HepG2 (cell line): Measurements from ENCODE around the gene HNRNPF. TPM values are rescaled to one million over a fixed set of nuclear protein-coding genes. Genes with fewer than 3 reads are reported as not detected.

Source experiments
- HOMEZ ChIP-seq: IDR thresholded peaks from 2 replicates; pipeline ENCODE4 v1.6.1; 2016; ENCODE audit warnings: low read depth
- KLF16 ChIP-seq, 2 experiments: sonication (generic) in 1 of 2; formaldehyde crosslinking in 1 of 2; IDR thresholded peaks; 2 replicates each; pipeline versions ENCODE4 v1.6.1 to v1.8.0; 2016 to 2023; ENCODE audit warnings: missing genetic modification reagents in 2 of 2, missing compliant biosample characterization in 1 of 2
- MED1 ChIP-seq: sonication (generic); formaldehyde crosslinking; IDR thresholded peaks from 2 replicates; pipeline ENCODE4 v1.4.0; 2020; ENCODE audit warnings: missing genetic modification reagents
- RBFOX2 ChIP-seq: fragments of 200-400 bp; formaldehyde crosslinking; IDR thresholded peaks from 2 replicates; pipeline ENCODE4 v1.6.1; 2017; ENCODE audit warnings: low read depth, mild to moderate bottlenecking, low read length
- RCOR2 ChIP-seq: IDR thresholded peaks from 2 replicates; pipeline ENCODE4 v1.6.1; 2016; ENCODE audit warnings: missing biosample characterization, missing genetic modification reagents
- TBP ChIP-seq: sonication (generic); formaldehyde crosslinking; IDR thresholded peaks from 2 replicates; pipeline ENCODE4 v1.5.0; 2020; ENCODE audit warnings: missing genetic modification reagents
- UBTF ChIP-seq: sonication (generic); formaldehyde crosslinking; IDR thresholded peaks from 2 replicates; pipeline ENCODE4 v1.4.0; 2020; ENCODE audit warnings: mild to moderate bottlenecking, missing genetic modification reagents
- ZNF12 ChIP-seq: sonication (generic); formaldehyde crosslinking; IDR thresholded peaks from 2 replicates; pipeline ENCODE4 v1.5.0; 2020; ENCODE audit warnings: missing genetic modification reagents
- ZNF343 ChIP-seq: sonication (generic); formaldehyde crosslinking; IDR thresholded peaks from 2 replicates; pipeline ENCODE4 v1.4.0; 2020; ENCODE audit warnings: mild to moderate bottlenecking, missing genetic modification reagents
- ZNF670 ChIP-seq: sonication (generic); formaldehyde crosslinking; IDR thresholded peaks from 2 replicates; pipeline ENCODE4 v1.8.0; 2022; ENCODE audit warnings: mild to moderate bottlenecking, missing genetic modification reagents, borderline replicate concordance
- polyA plus RNA-seq, 8 experiments: library from polyadenylated mRNA; depleted of rRNA in 3 of 8; stranded (reverse) in 7 of 8; unstranded in 1 of 8; fragments of >200 nt; fragmentation: Illumina TruSeq in 4 of 8; extraction: Trizol in 4 of 8; gene quantifications; 2 replicates each; pipeline versions ENCODE4 v1.2.1 to v1.2.3, GENCODE V29; 2011 to 2016; ENCODE audit warnings: low read depth in 4 of 8, missing spikeins in 1 of 8, mixed read lengths in 1 of 8; ENCODE audit not compliant: insufficient read depth in 1 of 8
- total RNA-seq, 5 experiments: library from RNA; depleted of rRNA; stranded (reverse); fragments of >200 nt; fragmentation: Illumina TruSeq; extraction: Trizol; gene quantifications; 2 replicates each; pipeline ENCODE4 v1.2.3, GENCODE V29; 2016; ENCODE audit warnings: low read depth in 1 of 5
- TF ChIP-seq, protein P1 (sequence below): sonication (generic); formaldehyde crosslinking; IDR thresholded peaks from 2 replicates; pipeline ENCODE4 v1.5.0; 2020; ENCODE audit warnings: missing genetic modification reagents, mild to moderate bottlenecking, borderline replicate concordance
- TF ChIP-seq, protein P2 (sequence below): sonication (generic); formaldehyde crosslinking; IDR thresholded peaks from 2 replicates; pipeline ENCODE4 v1.4.0; 2020; ENCODE audit warnings: missing genetic modification reagents
- TF ChIP-seq, protein P3 (sequence below), 2 experiments: sonication (generic) in 1 of 2; formaldehyde crosslinking in 1 of 2; IDR thresholded peaks; 2 replicates each; pipeline versions ENCODE4 v1.4.0 to v1.6.1; 2016 to 2020; ENCODE audit warnings: borderline replicate concordance in 1 of 2, low read depth in 1 of 2, mild to moderate bottlenecking in 1 of 2, missing genetic modification reagents in 1 of 2
- TF ChIP-seq, protein P4 (sequence below): IDR thresholded peaks from 2 replicates; pipeline ENCODE4 v1.6.1; 2018; ENCODE audit warnings: missing genetic modification reagents

HNRNPF gene
- total and polyA plus RNA-seq, 2 of the 13 experiments (the other 11 are each of a cell fraction or from before 2014, with no cell fraction given), result 166 to 308 TPM

- TF ChIP-seq, protein P1, sequence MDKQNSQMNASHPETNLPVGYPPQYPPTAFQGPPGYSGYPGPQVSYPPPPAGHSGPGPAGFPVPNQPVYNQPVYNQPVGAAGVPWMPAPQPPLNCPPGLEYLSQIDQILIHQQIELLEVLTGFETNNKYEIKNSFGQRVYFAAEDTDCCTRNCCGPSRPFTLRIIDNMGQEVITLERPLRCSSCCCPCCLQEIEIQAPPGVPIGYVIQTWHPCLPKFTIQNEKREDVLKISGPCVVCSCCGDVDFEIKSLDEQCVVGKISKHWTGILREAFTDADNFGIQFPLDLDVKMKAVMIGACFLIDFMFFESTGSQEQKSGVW (CRISPR knock-in tag), result no peak
- TF ChIP-seq, protein P2, sequence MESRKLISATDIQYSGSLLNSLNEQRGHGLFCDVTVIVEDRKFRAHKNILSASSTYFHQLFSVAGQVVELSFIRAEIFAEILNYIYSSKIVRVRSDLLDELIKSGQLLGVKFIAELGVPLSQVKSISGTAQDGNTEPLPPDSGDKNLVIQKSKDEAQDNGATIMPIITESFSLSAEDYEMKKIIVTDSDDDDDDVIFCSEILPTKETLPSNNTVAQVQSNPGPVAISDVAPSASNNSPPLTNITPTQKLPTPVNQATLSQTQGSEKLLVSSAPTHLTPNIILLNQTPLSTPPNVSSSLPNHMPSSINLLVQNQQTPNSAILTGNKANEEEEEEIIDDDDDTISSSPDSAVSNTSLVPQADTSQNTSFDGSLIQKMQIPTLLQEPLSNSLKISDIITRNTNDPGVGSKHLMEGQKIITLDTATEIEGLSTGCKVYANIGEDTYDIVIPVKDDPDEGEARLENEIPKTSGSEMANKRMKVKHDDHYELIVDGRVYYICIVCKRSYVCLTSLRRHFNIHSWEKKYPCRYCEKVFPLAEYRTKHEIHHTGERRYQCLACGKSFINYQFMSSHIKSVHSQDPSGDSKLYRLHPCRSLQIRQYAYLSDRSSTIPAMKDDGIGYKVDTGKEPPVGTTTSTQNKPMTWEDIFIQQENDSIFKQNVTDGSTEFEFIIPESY (CRISPR knock-in tag), result 0 out of 2 replicates have a peak, but pooled peaks have one; percentile 19
- peak; percentile 44; the same call in 1 of the 2 replicates for TF ChIP-seq ZNF12 (CRISPR knock-in tag)
- TF ChIP-seq ZNF670 (CRISPR knock-in tag), result no peak
- TF ChIP-seq RBFOX2, result no peak
- TF ChIP-seq HOMEZ, result peak; percentile 56; the same call in 1 of the 2 replicates
- no peak for TF ChIP-seq ZNF343
- no peak for TF ChIP-seq TBP (CRISPR knock-in tag)
- 0 out of 4 replicates have a peak, but pooled peaks of 1 of the 2 experiments have one; percentile 24 for TF ChIP-seq KLF16 (CRISPR knock-in tag; IDR thresholded peaks at IDR 0.05)
- TF ChIP-seq, protein P3, sequence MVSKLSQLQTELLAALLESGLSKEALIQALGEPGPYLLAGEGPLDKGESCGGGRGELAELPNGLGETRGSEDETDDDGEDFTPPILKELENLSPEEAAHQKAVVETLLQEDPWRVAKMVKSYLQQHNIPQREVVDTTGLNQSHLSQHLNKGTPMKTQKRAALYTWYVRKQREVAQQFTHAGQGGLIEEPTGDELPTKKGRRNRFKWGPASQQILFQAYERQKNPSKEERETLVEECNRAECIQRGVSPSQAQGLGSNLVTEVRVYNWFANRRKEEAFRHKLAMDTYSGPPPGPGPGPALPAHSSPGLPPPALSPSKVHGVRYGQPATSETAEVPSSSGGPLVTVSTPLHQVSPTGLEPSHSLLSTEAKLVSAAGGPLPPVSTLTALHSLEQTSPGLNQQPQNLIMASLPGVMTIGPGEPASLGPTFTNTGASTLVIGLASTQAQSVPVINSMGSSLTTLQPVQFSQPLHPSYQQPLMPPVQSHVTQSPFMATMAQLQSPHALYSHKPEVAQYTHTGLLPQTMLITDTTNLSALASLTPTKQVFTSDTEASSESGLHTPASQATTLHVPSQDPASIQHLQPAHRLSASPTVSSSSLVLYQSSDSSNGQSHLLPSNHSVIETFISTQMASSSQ (IDR thresholded peaks at IDR 0.05; ENCODE audit: low read depth), result peak; percentile 46; the same call in 1 of the 2 replicates
- TF ChIP-seq, protein P3 (CRISPR knock-in tag; IDR thresholded peaks at IDR 0.05; ENCODE audit: borderline replicate concordance), result peak; percentile 63; the same call in 1 of the 2 replicates
- TF ChIP-seq MED1 (CRISPR knock-in tag), result peak; percentile 91
- 0 out of 2 replicates have a peak, but pooled peaks have one; percentile 60 for TF ChIP-seq UBTF (CRISPR knock-in tag)
- TF ChIP-seq, protein P4, sequence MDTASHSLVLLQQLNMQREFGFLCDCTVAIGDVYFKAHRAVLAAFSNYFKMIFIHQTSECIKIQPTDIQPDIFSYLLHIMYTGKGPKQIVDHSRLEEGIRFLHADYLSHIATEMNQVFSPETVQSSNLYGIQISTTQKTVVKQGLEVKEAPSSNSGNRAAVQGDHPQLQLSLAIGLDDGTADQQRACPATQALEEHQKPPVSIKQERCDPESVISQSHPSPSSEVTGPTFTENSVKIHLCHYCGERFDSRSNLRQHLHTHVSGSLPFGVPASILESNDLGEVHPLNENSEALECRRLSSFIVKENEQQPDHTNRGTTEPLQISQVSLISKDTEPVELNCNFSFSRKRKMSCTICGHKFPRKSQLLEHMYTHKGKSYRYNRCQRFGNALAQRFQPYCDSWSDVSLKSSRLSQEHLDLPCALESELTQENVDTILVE (CRISPR knock-in tag), result 0 out of 2 replicates have a peak, but pooled peaks have one; percentile 30
- peak; percentile 67 for TF ChIP-seq RCOR2 (CRISPR knock-in tag)
These were observed 9.2 kb upstream of the HNRNPF start (continued) for GRCh38 chr10:43417950-43418768.
